ENCODE measurements around the gene PARP8.
"Not testable (repeated sequence)": the region's sequence is repeated elsewhere in the genome, so short reads cannot be mapped to it uniquely, and the experiment has no call there.

Gene PARP8

GRCh38 chr5:50800410-50800809, 134.0 kb downstream of the PARP8 start:
- peaks cover 80% of the 10 kb centered on the region for H3K36me3 ChIP-seq
- H3K4me1 ChIP-seq (ENCODE audit: control insufficient read depth in 1 of 2, insufficient read depth in 1 of 2, low read depth in 1 of 2, low read length in 1 of 2) = no peaks in the 10 kb centered on the region
- no peak overlapping the region for H3K4me3 ChIP-seq (ENCODE audit: low read depth in 1 of 2, low read length in 1 of 2)
- H3K27ac ChIP-seq = no peak overlapping the region
- H3K27me3 ChIP-seq = no peaks in the 10 kb centered on the region
- H3K9me3 ChIP-seq = no peaks in the 10 kb centered on the region
- TF ChIP-seq, protein P1, sequence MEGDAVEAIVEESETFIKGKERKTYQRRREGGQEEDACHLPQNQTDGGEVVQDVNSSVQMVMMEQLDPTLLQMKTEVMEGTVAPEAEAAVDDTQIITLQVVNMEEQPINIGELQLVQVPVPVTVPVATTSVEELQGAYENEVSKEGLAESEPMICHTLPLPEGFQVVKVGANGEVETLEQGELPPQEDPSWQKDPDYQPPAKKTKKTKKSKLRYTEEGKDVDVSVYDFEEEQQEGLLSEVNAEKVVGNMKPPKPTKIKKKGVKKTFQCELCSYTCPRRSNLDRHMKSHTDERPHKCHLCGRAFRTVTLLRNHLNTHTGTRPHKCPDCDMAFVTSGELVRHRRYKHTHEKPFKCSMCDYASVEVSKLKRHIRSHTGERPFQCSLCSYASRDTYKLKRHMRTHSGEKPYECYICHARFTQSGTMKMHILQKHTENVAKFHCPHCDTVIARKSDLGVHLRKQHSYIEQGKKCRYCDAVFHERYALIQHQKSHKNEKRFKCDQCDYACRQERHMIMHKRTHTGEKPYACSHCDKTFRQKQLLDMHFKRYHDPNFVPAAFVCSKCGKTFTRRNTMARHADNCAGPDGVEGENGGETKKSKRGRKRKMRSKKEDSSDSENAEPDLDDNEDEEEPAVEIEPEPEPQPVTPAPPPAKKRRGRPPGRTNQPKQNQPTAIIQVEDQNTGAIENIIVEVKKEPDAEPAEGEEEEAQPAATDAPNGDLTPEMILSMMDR (IDR thresholded peaks at IDR 0.05) = no peak

- H3K27me3 ChIP-seq = no peaks in the 10 kb centered on the region
- H3K4me1 ChIP-seq (ENCODE audit: control insufficient read depth in 1 of 2, insufficient read depth in 1 of 2, low read depth in 1 of 2, low read length in 1 of 2) = no peaks in the 10 kb centered on the region
- peaks cover 61% of the 10 kb centered on the region for H3K36me3 ChIP-seq
- H3K4me3 ChIP-seq (ENCODE audit: low read depth in 1 of 2, low read length in 1 of 2) = no peak overlapping the region
- no peak overlapping the region for H3K27ac ChIP-seq
- TF ChIP-seq, protein P1 (IDR thresholded peaks at IDR 0.05) = no peak
- no peaks in the 10 kb centered on the region for H3K9me3 ChIP-seq
Observed at GRCh38 chr5:50807661-50808060, 141.2 kb downstream of the PARP8 start.

DNA sequence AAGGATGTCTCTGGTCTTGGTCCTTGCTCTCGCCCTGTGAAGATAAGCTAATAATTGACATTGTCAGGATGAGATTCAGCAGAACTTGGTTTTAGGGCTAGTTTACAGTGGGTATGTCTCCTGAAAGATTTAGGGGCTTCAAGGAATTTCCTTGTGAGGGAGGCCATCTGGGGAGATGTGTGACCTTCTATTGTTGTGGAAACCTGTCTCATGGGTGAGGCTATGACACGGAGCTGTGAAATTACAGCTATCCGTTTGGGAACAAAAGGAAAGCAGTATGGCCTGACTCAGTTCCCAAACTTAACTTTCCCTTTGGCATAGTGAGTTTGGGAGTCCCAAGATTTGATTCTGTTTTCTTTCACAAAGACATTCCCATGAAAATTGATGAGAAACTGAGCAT, 142.0 kb downstream of the PARP8 start:
- Histone ChIP-seq H3K36me3 (peaks cover 61% of the 10 kb centered on the region), H3K4me3 (ENCODE audit: low read depth in 1 of 2, low read length in 1 of 2) (no peak overlapping the region), H3K9me3 (no peaks in the 10 kb centered on the region), H3K4me1 (ENCODE audit: control insufficient read depth in 1 of 2, insufficient read depth in 1 of 2, low read depth in 1 of 2, low read length in 1 of 2) (no peaks in the 10 kb centered on the region), H3K27me3 (no peaks in the 10 kb centered on the region), H3K27ac (no peak overlapping the region)
- TF ChIP-seq, protein P1 (IDR thresholded peaks at IDR 0.05) = no peak

DNA sequence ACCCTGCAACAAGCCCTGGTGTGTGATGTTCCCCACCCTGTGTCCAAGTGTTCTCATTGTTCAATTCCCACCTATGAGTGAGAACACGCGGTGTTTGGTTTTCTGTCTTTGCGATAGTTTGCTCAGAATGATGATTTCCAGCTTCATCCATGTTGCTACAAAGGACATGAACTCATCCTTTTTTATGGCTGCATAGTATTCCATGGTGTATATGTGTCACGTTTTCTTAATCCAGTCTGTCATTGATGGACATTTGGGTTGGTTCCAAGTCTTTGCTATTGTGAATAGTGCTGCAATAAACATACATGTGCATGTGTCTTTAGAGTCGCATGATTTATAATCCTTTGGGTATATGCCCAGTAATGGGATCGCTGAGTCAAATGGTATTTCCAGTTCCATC, 145.3 kb downstream of the PARP8 start:
- not testable (repeated sequence) for H3K27ac ChIP-seq; H3K4me1 ChIP-seq (ENCODE audit: control insufficient read depth in 1 of 2, insufficient read depth in 1 of 2, low read depth in 1 of 2, low read length in 1 of 2); H3K4me3 ChIP-seq (ENCODE audit: low read depth in 1 of 2, low read length in 1 of 2); H3K9me3 ChIP-seq; H3K27me3 ChIP-seq
- peaks cover 56% of the 10 kb centered on the region for H3K36me3 ChIP-seq

DNA sequence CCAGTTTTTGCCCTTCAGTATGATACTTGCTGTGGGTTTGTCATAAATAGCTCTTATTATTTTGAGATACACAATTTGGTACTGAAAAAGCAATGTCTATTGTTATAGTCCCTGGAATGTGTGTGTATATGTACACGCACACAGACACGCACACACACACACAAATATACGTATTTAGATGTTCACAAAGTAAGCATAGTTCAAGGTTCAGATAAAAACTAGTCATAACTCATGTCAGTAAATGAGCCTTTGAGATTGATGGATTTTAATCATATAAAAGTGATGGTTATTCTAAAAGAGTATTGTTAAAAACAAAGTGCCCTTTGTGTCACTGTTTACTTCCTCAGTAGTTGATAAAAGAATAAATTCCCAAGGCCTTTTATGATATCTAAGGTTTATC, 147.3 kb downstream of the PARP8 start:
- Histone ChIP-seq H3K4me1 (ENCODE audit: control insufficient read depth in 1 of 2, insufficient read depth in 1 of 2, low read depth in 1 of 2, low read length in 1 of 2) (no peaks in the 10 kb centered on the region), H3K27me3 (no peaks in the 10 kb centered on the region), H3K27ac (no peak overlapping the region), H3K4me3 (ENCODE audit: low read depth in 1 of 2, low read length in 1 of 2) (no peak overlapping the region), H3K9me3 (no peaks in the 10 kb centered on the region), H3K36me3 (peaks cover 61% of the 10 kb centered on the region)
- TF ChIP-seq, protein P1 (IDR thresholded peaks at IDR 0.05) = no peak

GRCh38 chr5:50814556-50814955, 148.1 kb downstream of the PARP8 start:
- no peak overlapping the region for H3K4me3 ChIP-seq (ENCODE audit: low read depth in 1 of 2, low read length in 1 of 2)
- no peak overlapping the region for H3K27ac ChIP-seq
- H3K36me3 ChIP-seq = peaks cover 66% of the 10 kb centered on the region
- no peaks in the 10 kb centered on the region for H3K27me3 ChIP-seq
- TF ChIP-seq, protein P1 (IDR thresholded peaks at IDR 0.05) = no peak
- H3K4me1 ChIP-seq (ENCODE audit: control insufficient read depth in 1 of 2, insufficient read depth in 1 of 2, low read depth in 1 of 2, low read length in 1 of 2) = no peaks in the 10 kb centered on the region
- no peaks in the 10 kb centered on the region for H3K9me3 ChIP-seq

All from neutrophil (primary cell).